LNCAP (cell line): Measurements from ENCODE around the gene KCTD5.

Source experiments
- CTCF ChIP-seq: fragments of 450-650 bp; IDR thresholded peaks from 2 replicates; pipeline ENCODE4 v1.5.1; 2017; ENCODE audit warnings: mild to moderate bottlenecking

KCTD5 gene

GRCh38 chr16:2738615-2739014, 56.3 kb downstream of the KCTD5 start:
- no peak for TF ChIP-seq CTCF

GRCh38 chr16:2739625-2740430, 57.5 kb downstream of the KCTD5 start:
- TF ChIP-seq CTCF = no peak

GRCh38 chr16:2740476-2740875, 58.2 kb downstream of the KCTD5 start:
- no peak for TF ChIP-seq CTCF

- TF ChIP-seq CTCF = no peak
Observed at GRCh38 chr16:2741168-2741567, 58.8 kb downstream of the KCTD5 start.

- no peak for TF ChIP-seq CTCF
Observed at GRCh38 chr16:2742323-2743006, 60.1 kb downstream of the KCTD5 start.

GRCh38 chr16:2743007-2743810, 60.9 kb downstream of the KCTD5 start:
- TF ChIP-seq CTCF = no peak

- no peak for TF ChIP-seq CTCF
Observed at GRCh38 chr16:2744711-2745110, 62.4 kb downstream of the KCTD5 start.
